ENCODE data around the gene WLS.

DNA sequence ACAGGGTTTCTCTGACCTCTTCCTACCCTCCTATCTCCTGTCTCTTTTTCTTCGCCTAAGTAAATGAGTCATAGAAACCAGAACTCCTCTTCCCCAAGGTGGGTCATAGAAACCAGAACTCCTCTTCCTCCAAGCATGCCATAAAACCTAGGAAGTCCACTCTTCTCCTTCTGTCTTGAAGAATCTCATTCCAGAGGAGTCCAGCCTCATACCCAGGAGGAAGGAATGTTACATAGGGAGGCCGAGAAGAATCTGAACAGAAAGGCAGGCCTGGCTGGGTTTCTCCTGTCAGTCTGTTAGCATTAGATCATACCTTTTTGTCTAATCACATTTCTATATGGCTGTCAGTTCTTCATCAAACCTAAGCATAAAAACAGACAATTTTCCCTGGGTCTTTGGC, 47.5 kb upstream of the WLS start:
- TF ChIP-seq CEBPB (IDR thresholded peaks at IDR 0.05) (no peak), TAF1 (IDR thresholded peaks at IDR 0.05; ENCODE audit: low read depth) (no peak), YY1 (IDR thresholded peaks at IDR 0.05; ENCODE audit: low read depth) (no peak), CREB1 (IDR thresholded peaks at IDR 0.05; ENCODE audit: low read depth) (no peak)
- TF ChIP-seq, protein P1, sequence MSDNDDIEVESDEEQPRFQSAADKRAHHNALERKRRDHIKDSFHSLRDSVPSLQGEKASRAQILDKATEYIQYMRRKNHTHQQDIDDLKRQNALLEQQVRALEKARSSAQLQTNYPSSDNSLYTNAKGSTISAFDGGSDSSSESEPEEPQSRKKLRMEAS (IDR thresholded peaks at IDR 0.05): no peak
- TF ChIP-seq, protein P2, sequence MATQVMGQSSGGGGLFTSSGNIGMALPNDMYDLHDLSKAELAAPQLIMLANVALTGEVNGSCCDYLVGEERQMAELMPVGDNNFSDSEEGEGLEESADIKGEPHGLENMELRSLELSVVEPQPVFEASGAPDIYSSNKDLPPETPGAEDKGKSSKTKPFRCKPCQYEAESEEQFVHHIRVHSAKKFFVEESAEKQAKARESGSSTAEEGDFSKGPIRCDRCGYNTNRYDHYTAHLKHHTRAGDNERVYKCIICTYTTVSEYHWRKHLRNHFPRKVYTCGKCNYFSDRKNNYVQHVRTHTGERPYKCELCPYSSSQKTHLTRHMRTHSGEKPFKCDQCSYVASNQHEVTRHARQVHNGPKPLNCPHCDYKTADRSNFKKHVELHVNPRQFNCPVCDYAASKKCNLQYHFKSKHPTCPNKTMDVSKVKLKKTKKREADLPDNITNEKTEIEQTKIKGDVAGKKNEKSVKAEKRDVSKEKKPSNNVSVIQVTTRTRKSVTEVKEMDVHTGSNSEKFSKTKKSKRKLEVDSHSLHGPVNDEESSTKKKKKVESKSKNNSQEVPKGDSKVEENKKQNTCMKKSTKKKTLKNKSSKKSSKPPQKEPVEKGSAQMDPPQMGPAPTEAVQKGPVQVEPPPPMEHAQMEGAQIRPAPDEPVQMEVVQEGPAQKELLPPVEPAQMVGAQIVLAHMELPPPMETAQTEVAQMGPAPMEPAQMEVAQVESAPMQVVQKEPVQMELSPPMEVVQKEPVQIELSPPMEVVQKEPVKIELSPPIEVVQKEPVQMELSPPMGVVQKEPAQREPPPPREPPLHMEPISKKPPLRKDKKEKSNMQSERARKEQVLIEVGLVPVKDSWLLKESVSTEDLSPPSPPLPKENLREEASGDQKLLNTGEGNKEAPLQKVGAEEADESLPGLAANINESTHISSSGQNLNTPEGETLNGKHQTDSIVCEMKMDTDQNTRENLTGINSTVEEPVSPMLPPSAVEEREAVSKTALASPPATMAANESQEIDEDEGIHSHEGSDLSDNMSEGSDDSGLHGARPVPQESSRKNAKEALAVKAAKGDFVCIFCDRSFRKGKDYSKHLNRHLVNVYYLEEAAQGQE (IDR thresholded peaks at IDR 0.05; ENCODE audit: low read depth): no peak
